ENCODE results near the gene RBPJ.

RBPJ gene

DNA sequence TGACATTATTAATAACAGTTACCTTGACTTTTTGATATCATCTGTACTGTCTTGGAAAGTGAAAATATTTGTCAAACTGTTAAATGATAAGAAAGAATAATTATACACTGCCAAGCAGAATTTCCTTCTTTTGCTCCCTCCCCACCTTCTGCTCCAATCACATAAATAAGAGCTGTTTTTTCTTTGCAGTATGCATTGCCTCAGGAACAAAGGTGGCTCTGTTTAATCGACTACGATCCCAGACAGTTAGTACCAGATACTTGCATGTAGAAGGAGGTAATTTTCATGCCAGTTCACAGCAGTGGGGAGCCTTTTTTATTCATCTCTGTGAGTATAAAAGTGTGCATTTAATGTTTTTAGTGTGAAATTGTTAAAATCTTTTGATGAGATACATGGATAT is 103.3 kb downstream of the RBPJ start:
- Histone ChIP-seq H2BK5ac (ENCODE audit: low read depth, low read length, poor library complexity, severe bottlenecking) (no peak overlapping the region), H3K18ac (ENCODE audit: low read depth in 1 of 2, low read length in 2 of 2) (no peak overlapping the region), H3K4me3 (ENCODE audit: insufficient read depth in 1 of 2, low read depth in 1 of 2, low read length in 2 of 2) (no peak overlapping the region), H2AFZ (ENCODE audit: low read depth, low read length) (no peak overlapping the region), H3K9me3 (ENCODE audit: control insufficient read depth, low read length) (no peaks in the 10 kb centered on the region), H3K27me3 (ENCODE audit: control insufficient read depth in 1 of 2, insufficient read depth in 1 of 2, low read length in 2 of 2) (no peaks in the 10 kb centered on the region), H3K23ac (ENCODE audit: low read length in 2 of 2) (no peak overlapping the region), H2BK12ac (ENCODE audit: low read length in 2 of 2) (no peak overlapping the region), H3K14ac (ENCODE audit: low read length in 2 of 2) (no peak overlapping the region), H2BK15ac (ENCODE audit: low read depth, poor library complexity, severe bottlenecking) (no peak overlapping the region), H4K8ac (ENCODE audit: low read length) (no peak overlapping the region), H2BK120ac (ENCODE audit: low read depth, low read length) (no peak overlapping the region), H3K4ac (ENCODE audit: low read depth in 1 of 2, low read length in 2 of 2) (no peak overlapping the region), H4K91ac (ENCODE audit: low read length) (no peak overlapping the region), H2AK5ac (ENCODE audit: low read length, severe bottlenecking) (no peak overlapping the region), H3K4me1 (ENCODE audit: control insufficient read depth, insufficient read depth, low read depth, low read length) (no peaks in the 10 kb centered on the region), H3K79me1 (replicated peaks; ENCODE audit: low read length, poor library complexity, severe bottlenecking) (peaks cover 10% of the 10 kb centered on the region), H3K27ac (ENCODE audit: low read length, poor library complexity, severe bottlenecking) (no peak overlapping the region), H3K36me3 (ENCODE audit: control insufficient read depth in 1 of 2, insufficient read depth in 2 of 2, low read depth in 1 of 2, low read length in 2 of 2) (peaks cover 4 to 96% of the 10 kb centered on the region in 2 experiments), H3K4me2 (ENCODE audit: low read length, poor library complexity, severe bottlenecking) (no peak overlapping the region), H3K9ac (ENCODE audit: low read length) (no peak overlapping the region)
- 94% methylated on average over 2 of the region's 2 CpGs for WGBS
- DNase-seq = no peak

DNA sequence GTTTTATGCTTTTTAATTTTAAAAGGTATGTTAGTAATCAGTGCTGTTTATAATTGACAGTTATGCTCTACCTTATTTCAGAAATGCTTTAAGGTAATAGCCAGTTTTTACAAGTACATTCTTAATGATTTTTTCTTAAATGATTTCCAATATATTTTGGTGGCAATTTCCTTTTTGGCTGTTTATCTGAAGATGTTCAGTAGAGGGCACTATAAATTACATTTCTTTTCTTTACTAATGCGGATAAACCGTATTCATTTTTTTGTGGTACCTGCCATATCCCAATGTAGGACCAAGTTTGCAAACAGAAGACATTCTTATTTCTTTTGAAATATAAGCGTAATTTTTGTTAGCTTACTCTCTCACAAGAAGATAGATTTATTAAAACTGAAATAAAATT is 104.0 kb downstream of the RBPJ start:
- Histone ChIP-seq H3K27ac (ENCODE audit: low read length, poor library complexity, severe bottlenecking) (no peak overlapping the region), H3K23ac (ENCODE audit: low read length in 2 of 2) (no peak overlapping the region), H3K9ac (ENCODE audit: low read length) (no peak overlapping the region), H3K4me1 (ENCODE audit: control insufficient read depth, insufficient read depth, low read depth, low read length) (no peaks in the 10 kb centered on the region), H3K36me3 (ENCODE audit: control insufficient read depth in 1 of 2, insufficient read depth in 2 of 2, low read depth in 1 of 2, low read length in 2 of 2) (peaks cover 5 to 97% of the 10 kb centered on the region in 2 experiments), H2AK5ac (ENCODE audit: low read length, severe bottlenecking) (no peak overlapping the region), H2BK5ac (ENCODE audit: low read depth, low read length, poor library complexity, severe bottlenecking) (no peak overlapping the region), H2BK120ac (ENCODE audit: low read depth, low read length) (no peak overlapping the region), H3K4ac (ENCODE audit: low read depth in 1 of 2, low read length in 2 of 2) (no peak overlapping the region), H4K91ac (ENCODE audit: low read length) (no peak overlapping the region), H2BK12ac (ENCODE audit: low read length in 2 of 2) (no peak overlapping the region), H2AFZ (ENCODE audit: low read depth, low read length) (no peak overlapping the region), H4K8ac (ENCODE audit: low read length) (no peak overlapping the region), H3K4me2 (ENCODE audit: low read length, poor library complexity, severe bottlenecking) (no peak overlapping the region), H2BK15ac (ENCODE audit: low read depth, poor library complexity, severe bottlenecking) (no peak overlapping the region), H3K4me3 (ENCODE audit: insufficient read depth in 1 of 2, low read depth in 1 of 2, low read length in 2 of 2) (no peak overlapping the region), H3K9me3 (ENCODE audit: control insufficient read depth, low read length) (no peaks in the 10 kb centered on the region), H3K27me3 (ENCODE audit: control insufficient read depth in 1 of 2, insufficient read depth in 1 of 2, low read length in 2 of 2) (no peaks in the 10 kb centered on the region), H3K79me1 (replicated peaks; ENCODE audit: low read length, poor library complexity, severe bottlenecking) (peaks cover 11% of the 10 kb centered on the region), H3K18ac (ENCODE audit: low read depth in 1 of 2, low read length in 2 of 2) (no peak overlapping the region), H3K14ac (ENCODE audit: low read length in 2 of 2) (no peak overlapping the region)
- no peak for DNase-seq
- WGBS = no CpG with 5 or more reads among the region's 3 CpGs

DNA sequence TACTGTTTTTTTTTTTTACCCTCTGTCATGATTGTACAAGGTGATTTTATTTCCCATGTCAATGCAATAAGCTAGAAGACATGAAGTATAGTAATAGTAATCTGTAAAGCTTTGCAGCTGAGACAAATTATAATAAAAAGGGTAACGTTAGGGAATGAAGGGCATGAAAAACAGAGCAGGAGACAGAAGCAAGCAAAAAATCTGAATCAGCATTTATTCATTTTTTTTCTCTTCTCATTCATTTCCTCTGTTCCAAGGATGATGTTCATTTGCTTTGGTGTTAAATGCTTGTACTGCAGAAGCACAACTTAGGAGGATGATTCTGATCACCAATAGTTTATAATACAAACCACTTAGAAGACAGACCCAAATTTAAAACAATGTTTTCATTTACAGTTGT is 105.1 kb downstream of the RBPJ start:
- no peak overlapping the region for H2BK120ac ChIP-seq (ENCODE audit: low read depth, low read length)
- no peak overlapping the region for H2BK5ac ChIP-seq (ENCODE audit: low read depth, low read length, poor library complexity, severe bottlenecking)
- no peak overlapping the region for H2BK12ac ChIP-seq (ENCODE audit: low read length in 2 of 2)
- no peak overlapping the region for H3K4me2 ChIP-seq (ENCODE audit: low read length, poor library complexity, severe bottlenecking)
- no peak overlapping the region for H2BK15ac ChIP-seq (ENCODE audit: low read depth, poor library complexity, severe bottlenecking)
- 100% methylated on average over 1 of the region's 1 CpG for WGBS
- peaks cover 11 to 98% of the 10 kb centered on the region in 2 experiments for H3K36me3 ChIP-seq (ENCODE audit: control insufficient read depth in 1 of 2, insufficient read depth in 2 of 2, low read depth in 1 of 2, low read length in 2 of 2)
- no peaks in the 10 kb centered on the region for H3K4me1 ChIP-seq (ENCODE audit: control insufficient read depth, insufficient read depth, low read depth, low read length)
- H3K27ac ChIP-seq (ENCODE audit: low read length, poor library complexity, severe bottlenecking) = no peak overlapping the region
- H2AFZ ChIP-seq (ENCODE audit: low read depth, low read length) = no peak overlapping the region
- H3K18ac ChIP-seq (ENCODE audit: low read depth in 1 of 2, low read length in 2 of 2) = no peak overlapping the region
- H3K9ac ChIP-seq (ENCODE audit: low read length) = no peak overlapping the region
- H3K79me1 ChIP-seq (replicated peaks; ENCODE audit: low read length, poor library complexity, severe bottlenecking) = peaks cover 14% of the 10 kb centered on the region
- no peak overlapping the region for H3K4me3 ChIP-seq (ENCODE audit: insufficient read depth in 1 of 2, low read depth in 1 of 2, low read length in 2 of 2)
- no peak for DNase-seq
- H3K9me3 ChIP-seq (ENCODE audit: control insufficient read depth, low read length) = no peaks in the 10 kb centered on the region
- no peak overlapping the region for H3K14ac ChIP-seq (ENCODE audit: low read length in 2 of 2)
- no peak overlapping the region for H3K23ac ChIP-seq (ENCODE audit: low read length in 2 of 2)
- H3K27me3 ChIP-seq (ENCODE audit: control insufficient read depth in 1 of 2, insufficient read depth in 1 of 2, low read length in 2 of 2) = no peaks in the 10 kb centered on the region
- no peak overlapping the region for H4K8ac ChIP-seq (ENCODE audit: low read length)
- no peak overlapping the region for H3K4ac ChIP-seq (ENCODE audit: low read depth in 1 of 2, low read length in 2 of 2)
- no peak overlapping the region for H4K91ac ChIP-seq (ENCODE audit: low read length)
- H2AK5ac ChIP-seq (ENCODE audit: low read length, severe bottlenecking) = no peak overlapping the region

DNA sequence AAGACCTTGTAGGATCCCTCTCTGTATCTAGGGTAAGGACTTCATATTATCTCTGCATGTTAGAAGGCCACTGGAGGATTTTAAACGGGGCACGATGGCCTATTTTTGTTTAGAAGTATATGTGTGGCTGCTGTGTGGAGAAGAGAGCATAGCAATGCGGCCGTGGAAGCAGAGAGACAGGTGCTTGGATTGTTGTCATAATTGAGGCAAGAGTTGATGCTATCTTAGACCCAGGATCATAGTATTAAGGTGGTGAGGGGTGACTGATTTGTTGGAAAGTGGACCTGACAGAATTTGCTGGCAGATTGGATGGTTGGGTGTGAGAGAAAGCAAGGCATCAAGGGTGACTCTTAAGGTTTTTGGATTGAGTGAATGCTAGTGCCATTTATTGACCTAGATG is 106.1 kb downstream of the RBPJ start:
- DNase-seq = no peak
- Histone ChIP-seq H2BK5ac (ENCODE audit: low read depth, low read length, poor library complexity, severe bottlenecking) (no peak overlapping the region), H3K27me3 (ENCODE audit: control insufficient read depth in 1 of 2, insufficient read depth in 1 of 2, low read length in 2 of 2) (no peaks in the 10 kb centered on the region), H3K79me1 (replicated peaks; ENCODE audit: low read length, poor library complexity, severe bottlenecking) (peaks cover 14% of the 10 kb centered on the region), H2AFZ (ENCODE audit: low read depth, low read length) (no peak overlapping the region), H3K9ac (ENCODE audit: low read length) (no peak overlapping the region), H3K4me2 (ENCODE audit: low read length, poor library complexity, severe bottlenecking) (no peak overlapping the region), H3K27ac (ENCODE audit: low read length, poor library complexity, severe bottlenecking) (no peak overlapping the region), H2BK12ac (ENCODE audit: low read length in 2 of 2) (no peak overlapping the region), H2AK5ac (ENCODE audit: low read length, severe bottlenecking) (no peak overlapping the region), H4K8ac (ENCODE audit: low read length) (no peak overlapping the region), H3K9me3 (ENCODE audit: control insufficient read depth, low read length) (no peaks in the 10 kb centered on the region), H2BK120ac (ENCODE audit: low read depth, low read length) (no peak overlapping the region), H3K4ac (ENCODE audit: low read depth in 1 of 2, low read length in 2 of 2) (no peak overlapping the region), H3K18ac (ENCODE audit: low read depth in 1 of 2, low read length in 2 of 2) (no peak overlapping the region), H2BK15ac (ENCODE audit: low read depth, poor library complexity, severe bottlenecking) (no peak overlapping the region), H3K14ac (ENCODE audit: low read length in 2 of 2) (no peak overlapping the region), H4K91ac (ENCODE audit: low read length) (no peak overlapping the region), H3K4me1 (ENCODE audit: control insufficient read depth, insufficient read depth, low read depth, low read length) (no peaks in the 10 kb centered on the region), H3K23ac (ENCODE audit: low read length in 2 of 2) (no peak overlapping the region), H3K4me3 (ENCODE audit: insufficient read depth in 1 of 2, low read depth in 1 of 2, low read length in 2 of 2) (no peak overlapping the region), H3K36me3 (ENCODE audit: control insufficient read depth in 1 of 2, insufficient read depth in 2 of 2, low read depth in 1 of 2, low read length in 2 of 2) (peaks cover 11 to 100% of the 10 kb centered on the region in 2 experiments)
- 97% methylated on average over 4 of the region's 4 CpGs for WGBS
